ENCODE results near the gene EML1.

The EML1 gene

GRCh38 chr14:99899578-99900178, 106.5 kb downstream of the EML1 start:
- no peak for DNase-seq (ENCODE audit: low read depth in 2 of 2, low spot score in 1 of 2)

GRCh38 chr14:99902925-99903324, 109.7 kb downstream of the EML1 start:
- DNase-seq (ENCODE audit: low read depth in 2 of 2, low spot score in 1 of 2): no peak

- no peak for DNase-seq (ENCODE audit: low read depth in 2 of 2, low spot score in 1 of 2)
Observed at GRCh38 chr14:99904506-99904905, 111.3 kb downstream of the EML1 start.

GRCh38 chr14:99905121-99905520, 111.9 kb downstream of the EML1 start:
- DNase-seq (ENCODE audit: low read depth in 2 of 2, low spot score in 1 of 2): no peak

GRCh38 chr14:99907761-99908652, 114.8 kb downstream of the EML1 start:
- no peak for DNase-seq (ENCODE audit: low read depth in 2 of 2, low spot score in 1 of 2)

- no peak for DNase-seq (ENCODE audit: low read depth in 2 of 2, low spot score in 1 of 2)
Observed at GRCh38 chr14:99908653-99909250, 115.5 kb downstream of the EML1 start.

GRCh38 chr14:99909513-99910064, 116.4 kb downstream of the EML1 start:
- DNase-seq (ENCODE audit: low read depth in 2 of 2, low spot score in 1 of 2): no peak

GRCh38 chr14:99910337-99911309, 117.4 kb downstream of the EML1 start:
- DNase-seq (ENCODE audit: low read depth in 2 of 2, low spot score in 1 of 2): no peak

GRCh38 chr14:99915305-99916090, 122.3 kb downstream of the EML1 start:
- no peak for DNase-seq (ENCODE audit: low read depth in 2 of 2, low spot score in 1 of 2)

- DNase-seq (ENCODE audit: low read depth in 2 of 2, low spot score in 1 of 2): no peak
Observed at GRCh38 chr14:99916091-99916383, 122.8 kb downstream of the EML1 start.

GRCh38 chr14:99918781-99919180, 125.6 kb downstream of the EML1 start:
- no peak for DNase-seq (ENCODE audit: low read depth in 2 of 2, low spot score in 1 of 2)

- DNase-seq (ENCODE audit: low read depth in 2 of 2, low spot score in 1 of 2): no peak
Observed at GRCh38 chr14:99921425-99921824, 128.2 kb downstream of the EML1 start.

- no peak for DNase-seq (ENCODE audit: low read depth in 2 of 2, low spot score in 1 of 2)
Observed at GRCh38 chr14:99924379-99924778, 131.2 kb downstream of the EML1 start.

- DNase-seq (ENCODE audit: low read depth in 2 of 2, low spot score in 1 of 2): no peak
Observed at GRCh38 chr14:99925471-99925870, 132.3 kb downstream of the EML1 start.

- no peak for DNase-seq (ENCODE audit: low read depth in 2 of 2, low spot score in 1 of 2)
Observed at GRCh38 chr14:99928963-99929362, 135.8 kb downstream of the EML1 start.

GRCh38 chr14:99929601-99930000, 136.4 kb downstream of the EML1 start:
- no peak for DNase-seq (ENCODE audit: low read depth in 2 of 2, low spot score in 1 of 2)

GRCh38 chr14:99930420-99931274, 137.4 kb downstream of the EML1 start:
- DNase-seq (ENCODE audit: low read depth in 2 of 2, low spot score in 1 of 2): no peak

GRCh38 chr14:99931308-99931707, 138.1 kb downstream of the EML1 start:
- DNase-seq (ENCODE audit: low read depth in 2 of 2, low spot score in 1 of 2): no peak

GRCh38 chr14:99936056-99936455, 142.8 kb downstream of the EML1 start:
- no peak for DNase-seq (ENCODE audit: low read depth in 2 of 2, low spot score in 1 of 2)
